HG03342 (cell line): Measurements from ENCODE around the gene HHIPL1.

Source experiments
- ATAC-seq: cut with Tn5 transposase; IDR thresholded peaks from one replicate; pipeline ENCODE4 v1.9.1; 2021; ENCODE audit warnings: mild to moderate bottlenecking, moderate library complexity; ENCODE audit not compliant: unreplicated experiment

The HHIPL1 gene

DNA sequence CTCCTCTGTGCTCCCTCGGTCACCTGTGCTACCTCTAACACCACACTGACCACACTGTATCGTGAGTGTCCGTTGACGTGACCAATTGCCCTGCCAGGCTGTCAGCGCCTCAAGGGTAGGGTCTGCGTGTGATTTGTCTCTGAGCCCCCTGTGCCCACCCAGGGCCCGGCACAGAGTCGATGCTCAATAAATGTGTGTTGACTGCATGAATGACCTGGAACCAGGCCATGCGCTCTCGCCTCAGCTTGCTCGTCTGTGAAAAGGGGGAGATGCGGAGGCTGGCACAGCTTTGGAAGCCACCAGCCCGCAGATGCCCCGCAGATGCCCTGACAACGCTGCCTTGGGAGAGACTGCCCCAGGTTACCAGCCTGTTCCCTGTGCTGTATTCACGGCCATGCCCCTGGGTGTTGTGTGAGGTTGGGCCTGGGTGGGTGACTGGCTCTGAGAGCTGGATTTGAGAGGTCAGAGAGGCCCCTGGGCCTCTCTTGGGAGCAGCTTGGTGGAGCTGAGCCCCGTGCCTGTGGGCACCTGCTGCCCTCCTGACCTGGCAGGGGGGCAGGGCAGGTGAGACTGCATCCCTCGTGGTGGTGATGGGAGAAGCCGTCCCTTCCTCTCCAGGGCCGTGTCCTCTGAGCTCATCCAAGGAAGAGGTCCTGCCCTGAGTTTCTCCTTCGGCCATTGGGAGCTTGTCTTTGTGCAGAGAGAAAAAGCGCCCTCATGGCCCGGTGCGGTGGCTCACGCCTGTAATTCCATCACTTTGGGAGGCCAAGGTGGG, 82.4 kb downstream of the HHIPL1 start:
- ATAC-seq = no peak

GRCh38 chr14:99728231-99728920, 83.4 kb downstream of the HHIPL1 start:
- ATAC-seq = no peak

DNA sequence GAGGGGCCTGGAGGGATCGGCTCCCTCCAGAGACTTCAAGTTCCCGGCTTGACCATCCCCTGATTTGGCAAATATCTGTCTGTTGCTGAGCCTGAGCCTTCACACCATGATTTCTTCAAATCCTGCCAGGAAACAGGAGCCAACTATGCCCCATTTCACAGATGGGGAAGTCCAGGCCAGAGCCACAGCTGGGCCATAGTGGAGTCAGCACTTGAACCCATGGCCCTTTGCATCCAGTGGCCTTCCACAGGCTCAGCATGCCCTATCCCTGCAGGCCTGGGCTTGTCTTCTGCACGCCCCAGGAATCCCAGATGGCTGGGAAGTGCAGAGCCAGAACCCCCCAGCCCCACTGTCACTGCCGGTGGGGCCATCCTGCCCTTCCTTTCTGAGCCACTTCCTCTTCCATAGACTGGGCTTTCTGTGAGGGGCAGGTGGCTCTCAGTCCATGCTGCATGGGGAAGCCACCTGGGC, 84.1 kb downstream of the HHIPL1 start:
- no peak for ATAC-seq
